GM18526 (cell line): ENCODE measurements around the gene NEK11.

ENCODE experiments used
- POLR2A ChIP-seq: IDR thresholded peaks from 3 replicates; pipeline ENCODE4 v1.6.1; 2011; ENCODE audit not compliant: insufficient read length; ENCODE audit errors: extremely low read depth

The NEK11 gene

GRCh38 chr3:131361464-131362421, 335.1 kb downstream of the NEK11 start:
- TF ChIP-seq POLR2A, result peak; percentile 70

- no peak for TF ChIP-seq POLR2A
These were observed 336.6 kb downstream of the NEK11 start for GRCh38 chr3:131363275-131363674.

GRCh38 chr3:131370935-131371687, 344.4 kb downstream of the NEK11 start:
- no peak for TF ChIP-seq POLR2A

GRCh38 chr3:131371688-131372066, 345.0 kb downstream of the NEK11 start:
- TF ChIP-seq POLR2A, result no peak

GRCh38 chr3:131374741-131375140, 348.1 kb downstream of the NEK11 start:
- no peak for TF ChIP-seq POLR2A

- peak; percentile 86 for TF ChIP-seq POLR2A
These were observed 355.0 kb downstream of the NEK11 start, which contains the start of gene NUDT16 for GRCh38 chr3:131381445-131382291. TSS of gene NUDT16 (plus strand) at chr3:131381774. CDS start at chr3:131381805, 31 bp downstream.

- TF ChIP-seq POLR2A, result no peak
These were observed 359.9 kb downstream of the NEK11 start for GRCh38 chr3:131386429-131387165.

- no peak for TF ChIP-seq POLR2A
These were observed 361.3 kb downstream of the NEK11 start for GRCh38 chr3:131387796-131388489.

GRCh38 chr3:131388490-131388799, 361.8 kb downstream of the NEK11 start:
- TF ChIP-seq POLR2A, result no peak

- no peak for TF ChIP-seq POLR2A
These were observed 363.7 kb downstream of the NEK11 start for GRCh38 chr3:131390331-131390730.

GRCh38 chr3:131393051-131393450, 366.4 kb downstream of the NEK11 start:
- no peak for TF ChIP-seq POLR2A

- no peak for TF ChIP-seq POLR2A
These were observed 367.2 kb downstream of the NEK11 start for GRCh38 chr3:131393868-131394267.

GRCh38 chr3:131394400-131394799, 367.7 kb downstream of the NEK11 start:
- no peak for TF ChIP-seq POLR2A

GRCh38 chr3:131396170-131396569, 369.5 kb downstream of the NEK11 start:
- no peak for TF ChIP-seq POLR2A
